NT2/D1 (cell line): ENCODE data around the gene SAP30.
A peak's percentile ranks its signal among the peaks of the same experiment; 100 is the strongest.

Experiments
- DNase-seq: peaks from one replicate; pipeline ENCODE4 v3.0.0-alpha.2; 2011; ENCODE audit warnings: low read depth, low spot score
- H3K27me3 ChIP-seq: 2 replicates; pipeline ENCODE4 v1.6.0; 2011; ENCODE audit warnings: mild to moderate bottlenecking; ENCODE audit not compliant: insufficient read length, insufficient read depth
- H3K36me3 ChIP-seq: 2 replicates; pipeline ENCODE4 v1.6.1; 2011; ENCODE audit warnings: mild to moderate bottlenecking, low read length, mixed read lengths; ENCODE audit not compliant: insufficient read depth, insufficient read length
- H3K4me1 ChIP-seq: 2 replicates; pipeline ENCODE4 v1.5.1; 2011; ENCODE audit not compliant: insufficient read depth, insufficient read length
- H3K4me3 ChIP-seq: 2 replicates; pipeline ENCODE4 v1.5.1; 2011; ENCODE audit warnings: low read depth; ENCODE audit not compliant: insufficient read length
- H3K9ac ChIP-seq: 2 replicates; pipeline ENCODE4 v1.6.0; 2011; ENCODE audit warnings: low read depth; ENCODE audit not compliant: insufficient read length
- H3K9me3 ChIP-seq: 2 replicates; pipeline ENCODE4 v1.5.1; 2011; ENCODE audit warnings: mild to moderate bottlenecking, low read length; ENCODE audit not compliant: insufficient read depth
- SUZ12 ChIP-seq: IDR thresholded peaks from 2 replicates; pipeline ENCODE4 v1.6.1; 2011; ENCODE audit not compliant: insufficient read length, insufficient read depth; ENCODE audit errors: extremely low read depth
- YY1 ChIP-seq: IDR thresholded peaks from 2 replicates; pipeline ENCODE4 v1.6.1; 2011; ENCODE audit not compliant: insufficient read length, insufficient read depth
- ZNF274 ChIP-seq: IDR thresholded peaks from 2 replicates; pipeline ENCODE4 v1.6.1; 2011; ENCODE audit warnings: mild to moderate bottlenecking, low read depth, low read length

The SAP30 gene, protein sequence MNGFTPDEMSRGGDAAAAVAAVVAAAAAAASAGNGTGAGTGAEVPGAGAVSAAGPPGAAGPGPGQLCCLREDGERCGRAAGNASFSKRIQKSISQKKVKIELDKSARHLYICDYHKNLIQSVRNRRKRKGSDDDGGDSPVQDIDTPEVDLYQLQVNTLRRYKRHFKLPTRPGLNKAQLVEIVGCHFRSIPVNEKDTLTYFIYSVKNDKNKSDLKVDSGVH

DNA sequence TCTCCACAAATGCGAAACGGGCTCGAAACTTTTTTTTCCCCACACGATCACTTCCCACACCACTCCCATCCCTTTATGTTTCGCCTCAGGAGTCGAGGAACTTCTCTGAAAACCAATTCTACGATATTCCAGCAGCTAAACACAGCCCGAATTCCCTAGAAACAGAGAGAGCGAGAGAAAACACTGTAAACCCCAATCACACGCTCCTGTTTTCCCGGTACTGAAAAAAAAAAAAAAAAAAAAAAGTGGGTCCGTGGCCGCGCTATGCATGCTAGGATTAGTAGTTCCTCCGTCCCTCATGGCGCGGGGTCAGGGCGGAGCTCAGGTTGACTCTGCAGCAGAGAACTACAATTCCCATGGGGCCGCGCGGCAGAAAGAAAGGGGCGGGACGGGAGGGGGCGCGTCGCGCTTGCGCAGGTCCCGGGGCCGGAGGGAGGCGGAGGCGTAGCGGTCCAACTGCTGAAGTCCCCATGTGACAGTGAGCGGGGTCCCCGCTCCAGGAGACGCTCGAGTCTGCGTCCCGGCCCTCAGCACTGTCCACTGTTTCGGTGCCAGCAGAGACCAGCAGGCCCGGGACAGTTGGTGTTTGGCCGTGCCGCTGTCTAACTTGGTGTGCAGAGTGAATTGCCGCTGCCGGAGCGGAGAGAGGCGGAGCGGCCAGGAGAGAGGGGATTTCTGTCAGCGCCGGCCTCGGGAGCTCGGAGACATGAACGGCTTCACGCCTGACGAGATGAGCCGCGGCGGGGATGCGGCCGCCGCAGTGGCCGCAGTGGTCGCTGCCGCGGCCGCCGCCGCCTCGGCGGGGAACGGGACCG, at the start of gene SAP30:
TSS of gene SAP30 (plus strand) at position 478 of the 815 bp plus-strand sequence. CDS start at position 707, 229 bp downstream.
- H3K4me1 ChIP-seq, result no peaks in the 10 kb centered on the region
- H3K36me3 ChIP-seq, result no peaks in the 10 kb centered on the region
- peak within 1 kb of the TSS; percentile 81 for H3K4me3 ChIP-seq
- TF ChIP-seq ZNF274 (no peak), YY1 (no peak), SUZ12 (no peak)
- peak; percentile 93 for DNase-seq
- no peaks in the 10 kb centered on the region for H3K27me3 ChIP-seq
- H3K9me3 ChIP-seq, result no peaks in the 10 kb centered on the region
- peak within 1 kb of the TSS; percentile 79 for H3K9ac ChIP-seq

DNA sequence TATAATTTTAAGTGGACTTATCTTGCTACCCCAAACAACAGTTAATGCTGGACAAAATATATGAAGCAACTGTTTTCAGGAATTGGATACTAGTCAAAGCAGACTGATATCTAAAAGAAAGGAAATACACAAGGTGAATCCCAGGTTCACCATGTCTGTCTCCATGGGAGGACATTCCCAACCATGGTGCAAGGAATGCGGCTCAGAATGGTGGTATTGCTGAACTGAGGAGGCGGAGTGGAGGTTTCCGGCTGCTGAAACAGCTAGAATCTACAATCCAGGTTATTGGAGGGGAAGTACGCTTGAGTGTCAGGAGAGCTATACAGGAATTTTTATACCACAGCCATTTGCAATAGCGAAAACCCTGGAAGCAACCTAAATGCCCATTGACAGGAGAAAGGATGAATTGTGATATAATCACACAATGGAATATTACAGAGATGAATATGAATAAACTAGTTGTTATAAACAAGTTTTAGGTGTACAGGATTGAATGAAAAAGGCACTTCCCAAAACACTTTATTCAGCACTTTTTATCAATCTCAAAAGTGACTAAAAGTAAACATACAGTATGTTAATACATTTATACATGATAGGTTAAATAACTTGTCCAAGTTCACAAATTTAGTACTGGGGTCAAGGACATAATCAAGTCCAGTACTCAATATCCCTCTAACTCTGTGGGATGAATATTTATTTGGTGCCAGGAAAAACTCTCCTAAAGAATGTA, 45.6 kb upstream of the SAP30 start:
- TF ChIP-seq YY1, result no peak
- no peak for TF ChIP-seq ZNF274
- no peak for TF ChIP-seq SUZ12
- H3K36me3 ChIP-seq, result peaks cover 30% of the 10 kb centered on the region

DNA sequence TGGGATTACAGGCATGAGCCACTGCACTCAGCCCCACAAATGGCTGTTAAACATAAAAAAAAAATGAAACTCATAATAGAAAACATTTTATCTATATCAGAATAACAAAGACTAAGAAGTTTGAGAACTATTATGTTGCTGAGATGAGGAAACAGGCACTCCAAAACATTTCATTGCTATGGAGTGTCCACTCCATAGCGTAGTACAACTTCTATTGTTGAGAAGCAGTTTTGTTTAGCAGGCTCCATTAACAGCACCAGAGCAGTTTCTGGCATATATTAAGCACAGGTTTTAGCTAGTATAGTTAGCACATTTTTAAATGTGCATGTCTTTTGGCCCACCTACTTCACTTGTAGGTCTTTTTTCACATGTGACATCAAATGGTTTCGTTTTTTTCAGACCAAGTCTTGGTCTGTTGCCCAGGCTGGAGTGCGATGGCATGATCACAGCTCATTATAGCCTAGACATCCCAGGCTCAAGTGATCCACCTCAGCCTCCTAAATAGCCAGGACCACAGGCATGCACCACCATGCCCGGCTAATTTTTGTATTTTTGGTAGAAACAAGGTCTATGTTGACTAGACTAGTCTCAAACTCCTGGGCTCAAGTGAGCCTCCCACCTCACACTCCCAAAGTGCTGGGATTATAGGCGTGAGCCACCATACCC, 42.4 kb upstream of the SAP30 start:
- no peak overlapping the region for H3K4me3 ChIP-seq
- no peak for TF ChIP-seq SUZ12
- no peak for TF ChIP-seq YY1
- TF ChIP-seq ZNF274, result no peak
- H3K9ac ChIP-seq, result no peak overlapping the region
- H3K4me1 ChIP-seq, result no peaks in the 10 kb centered on the region
- no peaks in the 10 kb centered on the region for H3K27me3 ChIP-seq
- H3K9me3 ChIP-seq, result no peaks in the 10 kb centered on the region
- H3K36me3 ChIP-seq, result peaks cover 40% of the 10 kb centered on the region
- no peak for DNase-seq

More for the DNA sequence above, 45.6 kb upstream of the SAP30 start:
- Histone ChIP-seq H3K9me3 (no peaks in the 10 kb centered on the region), H3K27me3 (no peaks in the 10 kb centered on the region), H3K4me1 (no peaks in the 10 kb centered on the region), H3K9ac (no peak overlapping the region), H3K4me3 (no peak overlapping the region)
- no peak for DNase-seq

DNA sequence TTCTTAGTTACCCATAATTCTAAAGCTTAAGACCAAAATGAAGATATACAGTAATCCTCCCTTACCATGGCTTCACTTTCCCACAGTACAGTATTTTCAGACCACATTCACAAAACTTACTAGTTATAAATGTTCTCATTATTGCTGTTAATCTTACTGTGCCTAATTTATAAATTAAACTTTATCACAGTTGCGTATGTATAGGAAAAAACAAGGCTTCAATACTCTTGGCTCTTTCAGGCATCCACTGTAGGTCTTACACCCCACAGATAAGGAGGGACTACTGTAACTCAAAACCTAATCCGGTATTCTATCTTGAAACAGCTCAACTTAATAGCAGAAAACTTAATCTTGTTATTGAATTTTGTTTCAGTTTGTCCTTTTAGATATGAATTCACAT, 40.2 kb upstream of the SAP30 start:
- Histone ChIP-seq H3K36me3 (peaks cover 38% of the 10 kb centered on the region), H3K9me3 (no peaks in the 10 kb centered on the region), H3K9ac (no peak overlapping the region), H3K4me3 (no peak overlapping the region), H3K27me3 (no peaks in the 10 kb centered on the region), H3K4me1 (no peaks in the 10 kb centered on the region)
- no peak for DNase-seq
- TF ChIP-seq YY1, result no peak
- TF ChIP-seq SUZ12, result no peak

DNA sequence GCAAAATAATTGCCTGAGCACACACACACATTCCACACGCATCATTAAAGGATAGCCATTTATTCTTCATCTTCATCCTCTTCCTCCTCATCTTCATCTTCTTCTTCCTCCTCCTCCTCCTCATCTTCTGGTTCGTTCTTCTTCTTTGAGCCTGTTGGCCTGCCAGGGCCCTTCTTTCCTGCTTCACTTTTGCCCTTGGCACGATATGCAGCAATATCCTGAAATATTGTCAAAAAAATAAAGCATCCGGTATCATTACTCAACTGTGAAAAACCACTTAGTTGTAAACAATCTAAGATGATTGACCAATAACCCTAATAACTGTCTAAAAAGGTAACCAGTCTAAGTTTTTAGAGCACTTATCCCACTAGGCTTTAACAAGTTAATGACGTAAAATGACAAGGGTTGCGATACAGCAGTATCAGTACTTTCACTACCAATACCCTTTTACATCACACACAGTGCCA, 38.7 kb upstream of the SAP30 start:
- no peak for DNase-seq
- H3K4me1 ChIP-seq, result no peaks in the 10 kb centered on the region
- H3K9ac ChIP-seq, result no peak overlapping the region
- no peak overlapping the region for H3K4me3 ChIP-seq
- peaks cover 38% of the 10 kb centered on the region for H3K36me3 ChIP-seq
- H3K9me3 ChIP-seq, result no peaks in the 10 kb centered on the region
- TF ChIP-seq SUZ12, result no peak
- TF ChIP-seq ZNF274, result no peak
- TF ChIP-seq YY1, result no peak
- no peaks in the 10 kb centered on the region for H3K27me3 ChIP-seq

DNA sequence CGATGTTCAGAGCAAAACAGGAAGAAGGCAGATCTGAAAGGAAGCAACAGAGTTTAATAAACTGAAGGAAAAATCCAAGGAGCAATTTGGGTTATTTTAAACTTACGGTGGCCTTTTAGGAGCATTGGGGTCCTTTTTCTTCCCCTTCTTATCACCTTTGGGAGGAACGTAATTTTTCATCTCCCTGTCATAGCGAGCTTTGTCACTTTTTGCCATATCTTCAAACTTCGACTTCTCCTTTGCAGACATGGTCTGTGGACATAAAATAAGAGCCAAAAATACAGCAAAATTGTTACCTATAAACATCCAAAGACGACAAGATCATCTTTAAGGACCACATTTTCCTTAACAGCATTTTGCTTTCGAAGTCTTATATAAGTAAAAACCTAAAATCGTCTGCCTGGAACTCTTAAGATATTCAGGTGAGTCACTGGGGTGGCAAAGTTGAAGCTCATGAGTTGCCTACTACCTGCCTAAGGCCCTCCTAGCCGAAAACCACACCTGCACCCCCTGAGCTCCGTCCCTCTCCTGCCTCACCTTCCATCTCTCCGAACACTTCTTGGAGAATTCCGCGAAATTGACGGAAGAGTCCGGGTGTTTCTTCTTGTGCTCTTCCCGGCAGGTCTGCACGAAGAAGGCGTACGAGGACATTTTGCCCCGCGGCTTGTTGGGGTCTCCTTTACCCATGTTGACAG, 37.6 kb upstream of the SAP30 start:
- H3K4me1 ChIP-seq, result no peaks in the 10 kb centered on the region
- no peak for DNase-seq
- no peaks in the 10 kb centered on the region for H3K27me3 ChIP-seq
- peak overlapping the region; percentile 99 for H3K9ac ChIP-seq
- H3K9me3 ChIP-seq, result no peaks in the 10 kb centered on the region
- H3K36me3 ChIP-seq, result peaks cover 38% of the 10 kb centered on the region
- no peak for TF ChIP-seq SUZ12
- TF ChIP-seq YY1, result no peak
- TF ChIP-seq ZNF274, result no peak
- peak overlapping the region; percentile 91 for H3K4me3 ChIP-seq
